ENCODE results near the gene DIAPH3. TPM values are rescaled to one million over a fixed set of nuclear protein-coding genes. Genes with fewer than 3 reads are reported as not detected.
A peak's percentile ranks its signal among the peaks of the same experiment; 100 is the strongest.

Gene DIAPH3
- total and polyA plus RNA-seq, 8 donors, result 3.3 to 19.1 (median 10.6) TPM

GRCh38 chr13:59750860-59751259 is 412.9 kb downstream of the DIAPH3 start:
- ATAC-seq, result no peak
- Histone ChIP-seq H3K9me3 (no peaks in the 10 kb centered on the region), H3K36me3 (no peaks in the 10 kb centered on the region), H3K27ac (no peak overlapping the region), H3K27me3 (no peaks in the 10 kb centered on the region), H3K4me1 (peaks cover 0 to 2% of the 10 kb centered on the region in 2 donors), H3K4me3 (no peak overlapping the region)
- intact Hi-C loops (cut with DNase I), result no loop called here
- peak in 2 of 4 donors; percentile 45 to 56 for DNase-seq
- no peak for TF ChIP-seq CTCF (IDR thresholded peaks at IDR 0.05)

- Histone ChIP-seq H3K9me3 (no peaks in the 10 kb centered on the region), H3K36me3 (no peaks in the 10 kb centered on the region), H3K4me3 (no peak overlapping the region), H3K4me1 (peaks cover 0 to 5% of the 10 kb centered on the region in 2 donors), H3K27me3 (no peaks in the 10 kb centered on the region), H3K27ac (no peak overlapping the region)
- DNase-seq (no peak), ATAC-seq (no peak)
- TF ChIP-seq CTCF (IDR thresholded peaks at IDR 0.05), result no peak
- intact Hi-C loops (cut with DNase I), result no loop called here
Measured at GRCh38 chr13:59748046-59748445, 415.7 kb downstream of the DIAPH3 start.

- TF ChIP-seq CTCF (IDR thresholded peaks at IDR 0.05), result no peak
- no peaks in the 10 kb centered on the region for H3K36me3 ChIP-seq
- H3K4me1 ChIP-seq, result peaks cover 0 to 5% of the 10 kb centered on the region in 2 donors
- H3K27ac ChIP-seq, result no peak overlapping the region
- no peaks in the 10 kb centered on the region for H3K9me3 ChIP-seq
- no peak overlapping the region for H3K4me3 ChIP-seq
- intact Hi-C loops (cut with DNase I), result no loop called here
- H3K27me3 ChIP-seq, result no peaks in the 10 kb centered on the region
- ATAC-seq (no peak), DNase-seq (no peak)
Measured at GRCh38 chr13:59747529-59747928, 416.2 kb downstream of the DIAPH3 start.

GRCh38 chr13:59746291-59746962 is 417.3 kb downstream of the DIAPH3 start:
- DNase-seq, result no peak
- no peaks in the 10 kb centered on the region for H3K9me3 ChIP-seq
- peaks cover 0 to 5% of the 10 kb centered on the region in 2 donors for H3K4me1 ChIP-seq
- no peaks in the 10 kb centered on the region for H3K36me3 ChIP-seq
- no peak overlapping the region for H3K27ac ChIP-seq
- H3K4me3 ChIP-seq, result no peak overlapping the region
- intact Hi-C loops (cut with DNase I), result no loop called here
- no peak for TF ChIP-seq CTCF (IDR thresholded peaks at IDR 0.05)
- no peaks in the 10 kb centered on the region for H3K27me3 ChIP-seq
- no peak for ATAC-seq

GRCh38 chr13:59745392-59745788 is 418.3 kb downstream of the DIAPH3 start:
- no peak overlapping the region for H3K4me3 ChIP-seq
- no peak overlapping the region for H3K27ac ChIP-seq
- H3K36me3 ChIP-seq, result no peaks in the 10 kb centered on the region
- H3K9me3 ChIP-seq, result no peaks in the 10 kb centered on the region
- no peak for TF ChIP-seq CTCF (IDR thresholded peaks at IDR 0.05)
- H3K4me1 ChIP-seq, result peaks cover 0 to 5% of the 10 kb centered on the region in 2 donors
- ATAC-seq (no peak), DNase-seq (no peak)
- H3K27me3 ChIP-seq, result no peaks in the 10 kb centered on the region
- intact Hi-C loops (cut with DNase I), result no loop called here

Measured in left lung (tissue), 10 donors.